Activated B cell treated with CpG ODN at 0.5 μM for 24 hours (primary cell): ENCODE results near the gene LCN12. TPM values are rescaled to one million over a fixed set of nuclear protein-coding genes. Genes with fewer than 3 reads are reported as not detected.
A peak's percentile ranks its signal among the peaks of the same experiment; 100 is the strongest.

Source experiments
- ATAC-seq: fragments of 200-7000 bp; cut with Tn5 transposase; one replicate; pipeline ENCODE4 v1.10.0; 2021; ENCODE audit warnings: low read depth, mild to moderate bottlenecking, moderate library complexity
- CTCF ChIA-PET: fragments of 350-600 bp; sonication (Branson Sonifier 250); formaldehyde crosslinking; loops from one replicate; lab custom pipeline; 2021; ENCODE audit warnings: antibody characterized with exemption; lab: Charles Lee
- POLR2A ChIA-PET: fragments of 350-600 bp; sonication (Branson Sonifier 250); formaldehyde crosslinking; loops from one replicate; lab custom pipeline; 2021; ENCODE audit warnings: antibody characterized with exemption; lab: Charles Lee
- DNase-seq: peaks from one replicate; pipeline ENCODE4 v3.0.0; 2022
- H3K27ac Mint-ChIP-seq: one replicate; pipeline ENCODE4 v1.8.0; 2020; ENCODE audit warnings: mixed read lengths
- H3K27me3 Mint-ChIP-seq: one replicate; pipeline ENCODE4 v1.8.0; 2021; ENCODE audit warnings: mixed read lengths
- H3K36me3 Mint-ChIP-seq: one replicate; pipeline ENCODE4 v1.8.0; 2021; ENCODE audit warnings: low read depth, mixed read lengths
- H3K4me1 Mint-ChIP-seq: one replicate; pipeline ENCODE4 v1.8.0; 2021; ENCODE audit warnings: mixed read lengths
- H3K4me3 Mint-ChIP-seq: one replicate; pipeline ENCODE4 v1.8.0; 2020; ENCODE audit warnings: mild to moderate bottlenecking, mixed read lengths
- H3K9me3 Mint-ChIP-seq: one replicate; pipeline ENCODE4 v1.8.0; 2020; ENCODE audit warnings: mixed read lengths
- intact Hi-C: fragments of 100-400 bp; cut with micrococcal nuclease; formaldehyde crosslinking; loops from one replicate; pipeline ENCODE4 v1.15.1; 2024
- total RNA-seq: library from RNA; stranded (reverse); gene quantifications from 2 replicates; pipeline ENCODE4 v1.2.3, GENCODE V29; 2022
- TF ChIP-seq, protein P1 (sequence below): fragments of 200-600 bp; IDR thresholded peaks from one replicate; pipeline ENCODE4 v1.8.0; 2022; ENCODE audit warnings: antibody characterized with exemption, mild to moderate bottlenecking

LCN12 gene, protein sequence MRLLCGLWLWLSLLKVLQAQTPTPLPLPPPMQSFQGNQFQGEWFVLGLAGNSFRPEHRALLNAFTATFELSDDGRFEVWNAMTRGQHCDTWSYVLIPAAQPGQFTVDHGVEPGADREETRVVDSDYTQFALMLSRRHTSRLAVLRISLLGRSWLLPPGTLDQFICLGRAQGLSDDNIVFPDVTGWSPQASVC
- 2.4 TPM in 2 replicates for total RNA-seq

DNA sequence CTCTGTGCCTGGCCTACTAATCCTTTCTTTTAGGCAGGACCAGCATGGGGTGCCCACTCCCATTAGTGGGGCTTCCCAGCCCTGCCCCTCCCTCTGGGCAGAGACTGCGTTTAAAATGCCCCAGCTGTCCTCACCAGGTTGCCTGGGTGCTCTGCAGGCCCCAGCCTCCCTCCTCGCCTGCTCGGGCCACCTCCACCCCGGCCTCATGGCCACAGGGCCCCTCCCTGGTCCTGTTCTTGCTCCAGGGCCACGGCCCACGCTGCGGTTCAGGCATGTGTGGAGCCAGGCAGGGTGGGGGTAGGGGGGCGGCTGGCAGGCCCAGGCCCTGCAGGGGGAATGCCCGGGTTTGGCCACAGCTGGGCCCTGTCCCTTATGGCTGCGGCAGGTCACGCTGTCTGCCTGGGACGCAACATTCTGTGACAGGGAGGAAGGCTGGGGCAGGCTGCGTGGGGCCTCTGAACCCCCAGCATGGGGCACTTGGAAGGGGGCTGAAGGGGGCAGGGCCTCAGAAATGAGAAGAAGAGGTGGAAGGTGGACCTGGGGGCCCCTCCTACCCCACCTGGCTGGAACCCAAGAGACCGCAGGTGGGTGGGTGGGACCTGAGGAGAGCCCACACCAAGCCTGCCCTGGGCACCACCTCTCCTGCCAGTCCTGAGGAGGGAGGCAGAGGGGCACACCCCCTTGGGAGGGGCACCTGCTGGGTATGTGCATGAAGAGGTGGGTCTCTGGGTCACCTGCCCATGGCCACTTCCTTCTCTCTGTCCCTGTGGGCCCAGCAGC lies at the start of gene LCN12:
TSS of gene LCN12 (plus strand) at position 733 of the 780 bp plus-strand sequence. CDS start 55 bp downstream, outside the sequence.
- TF ChIP-seq, protein P1, sequence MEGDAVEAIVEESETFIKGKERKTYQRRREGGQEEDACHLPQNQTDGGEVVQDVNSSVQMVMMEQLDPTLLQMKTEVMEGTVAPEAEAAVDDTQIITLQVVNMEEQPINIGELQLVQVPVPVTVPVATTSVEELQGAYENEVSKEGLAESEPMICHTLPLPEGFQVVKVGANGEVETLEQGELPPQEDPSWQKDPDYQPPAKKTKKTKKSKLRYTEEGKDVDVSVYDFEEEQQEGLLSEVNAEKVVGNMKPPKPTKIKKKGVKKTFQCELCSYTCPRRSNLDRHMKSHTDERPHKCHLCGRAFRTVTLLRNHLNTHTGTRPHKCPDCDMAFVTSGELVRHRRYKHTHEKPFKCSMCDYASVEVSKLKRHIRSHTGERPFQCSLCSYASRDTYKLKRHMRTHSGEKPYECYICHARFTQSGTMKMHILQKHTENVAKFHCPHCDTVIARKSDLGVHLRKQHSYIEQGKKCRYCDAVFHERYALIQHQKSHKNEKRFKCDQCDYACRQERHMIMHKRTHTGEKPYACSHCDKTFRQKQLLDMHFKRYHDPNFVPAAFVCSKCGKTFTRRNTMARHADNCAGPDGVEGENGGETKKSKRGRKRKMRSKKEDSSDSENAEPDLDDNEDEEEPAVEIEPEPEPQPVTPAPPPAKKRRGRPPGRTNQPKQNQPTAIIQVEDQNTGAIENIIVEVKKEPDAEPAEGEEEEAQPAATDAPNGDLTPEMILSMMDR = no peak
- no peak within 1 kb of the TSS for H3K4me3 Mint-ChIP-seq

DNA sequence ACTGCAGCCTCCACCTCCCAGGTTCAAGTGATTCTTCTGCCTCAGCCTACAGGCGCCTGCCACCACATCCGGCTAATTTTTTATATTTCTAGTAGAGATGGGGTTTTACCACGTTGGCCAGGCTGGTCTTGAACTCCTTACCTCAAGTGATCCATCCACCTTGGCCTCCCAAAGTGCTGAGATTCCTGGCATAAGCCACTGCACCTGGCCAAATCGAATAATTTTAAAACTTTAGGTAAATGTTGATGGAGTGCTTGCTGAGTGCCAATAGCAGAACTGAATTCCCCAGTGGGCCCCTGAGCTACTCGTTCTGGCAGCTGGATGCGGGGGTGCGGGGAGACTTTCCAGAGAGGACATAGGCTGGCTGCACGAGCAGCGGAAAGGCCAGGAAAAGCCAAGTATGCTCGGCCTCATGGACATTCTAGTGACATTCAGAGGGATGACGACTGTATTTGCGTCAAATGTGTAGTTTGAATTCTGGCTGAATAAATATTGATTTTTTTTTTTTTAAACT lies 49.0 kb upstream of the LCN12 start:
- Mint-ChIP-seq H3K36me3 (peaks cover 72% of the 10 kb centered on the region), H3K27me3 (no peaks in the 10 kb centered on the region), H3K9me3 (no peaks in the 10 kb centered on the region), H3K4me3 (no peak overlapping the region), H3K27ac (peak overlapping the region; percentile 95), H3K4me1 (peaks cover 65% of the 10 kb centered on the region)
- TF ChIP-seq, protein P1 = no peak
- POLR2A ChIA-PET = interaction anchor here (0.9 to 8.2 kb wide), 13 partner anchors 11 to 320 kb away, joined by 3 to 95 read pairs (median 9); partner anchors contain the start of genes AJM1, EDF1, FBXW5 and SSNA1
- intact Hi-C loops = loop anchor here (5.0 kb wide), 1 partner anchor 36 kb away; the partner anchor contains the start of gene EDF1
- no peak for ATAC-seq
- CTCF ChIA-PET = interaction anchor here (1.0 to 1.9 kb wide), 2 partner anchors 41 to 60 kb away, joined by 3 to 6 read pairs; partner anchors contain the start of genes C8G and FBXW5
- no peak for DNase-seq

More for the DNA sequence above, at the start of gene LCN12:
- ChIA-PET CTCF (interaction anchor here (0.9 kb wide), 1 partner anchor 20 kb away, joined by 3 read pairs; no protein-coding TSS in a partner anchor), POLR2A (interaction anchor here (0.7 kb wide), 1 partner anchor 49 kb away, joined by 3 read pairs; no protein-coding TSS in a partner anchor)
- DNase-seq (no peak), ATAC-seq (no peak)
- Mint-ChIP-seq H3K27ac (no peak within 1 kb of the TSS), H3K9me3 (no peaks in the 10 kb centered on the region), H3K36me3 (no peaks in the 10 kb centered on the region), H3K27me3 (no peaks in the 10 kb centered on the region), H3K4me1 (peaks cover 5% of the 10 kb centered on the region)
- intact Hi-C loops = no loop called here

DNA sequence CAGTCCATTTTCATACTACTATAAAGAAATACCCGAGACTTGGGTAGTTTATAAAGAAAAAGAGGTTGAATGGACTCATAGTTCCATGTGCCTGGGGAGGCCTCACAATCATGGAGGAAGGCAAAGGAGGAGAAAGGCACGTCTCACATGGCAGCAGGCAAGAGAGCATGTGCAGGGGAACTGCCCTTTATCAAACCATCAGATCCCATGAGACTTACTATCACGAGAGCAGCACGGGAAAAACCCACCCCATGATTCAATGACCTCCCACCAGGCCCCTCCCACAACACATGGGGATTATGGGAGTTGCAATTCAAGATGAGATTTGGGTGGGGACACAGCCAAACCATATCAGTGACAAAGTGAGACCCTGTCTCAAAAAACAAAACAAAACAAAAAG lies 45.8 kb upstream of the LCN12 start:
- Mint-ChIP-seq H3K4me1 (peaks cover 47% of the 10 kb centered on the region), H3K4me3 (no peak overlapping the region), H3K27ac (peak overlapping the region; percentile 74), H3K27me3 (no peaks in the 10 kb centered on the region), H3K36me3 (peaks cover 75% of the 10 kb centered on the region), H3K9me3 (no peaks in the 10 kb centered on the region)
- TF ChIP-seq, protein P1 = no peak
- ChIA-PET POLR2A (interaction anchor here (1.4 kb wide), 1 partner anchor 335 kb away, joined by 3 read pairs; the partner anchor contains the start of gene TUBB4B), CTCF (no interaction called here)
- ATAC-seq = no peak
- intact Hi-C loops = no loop called here
- DNase-seq = no peak

DNA sequence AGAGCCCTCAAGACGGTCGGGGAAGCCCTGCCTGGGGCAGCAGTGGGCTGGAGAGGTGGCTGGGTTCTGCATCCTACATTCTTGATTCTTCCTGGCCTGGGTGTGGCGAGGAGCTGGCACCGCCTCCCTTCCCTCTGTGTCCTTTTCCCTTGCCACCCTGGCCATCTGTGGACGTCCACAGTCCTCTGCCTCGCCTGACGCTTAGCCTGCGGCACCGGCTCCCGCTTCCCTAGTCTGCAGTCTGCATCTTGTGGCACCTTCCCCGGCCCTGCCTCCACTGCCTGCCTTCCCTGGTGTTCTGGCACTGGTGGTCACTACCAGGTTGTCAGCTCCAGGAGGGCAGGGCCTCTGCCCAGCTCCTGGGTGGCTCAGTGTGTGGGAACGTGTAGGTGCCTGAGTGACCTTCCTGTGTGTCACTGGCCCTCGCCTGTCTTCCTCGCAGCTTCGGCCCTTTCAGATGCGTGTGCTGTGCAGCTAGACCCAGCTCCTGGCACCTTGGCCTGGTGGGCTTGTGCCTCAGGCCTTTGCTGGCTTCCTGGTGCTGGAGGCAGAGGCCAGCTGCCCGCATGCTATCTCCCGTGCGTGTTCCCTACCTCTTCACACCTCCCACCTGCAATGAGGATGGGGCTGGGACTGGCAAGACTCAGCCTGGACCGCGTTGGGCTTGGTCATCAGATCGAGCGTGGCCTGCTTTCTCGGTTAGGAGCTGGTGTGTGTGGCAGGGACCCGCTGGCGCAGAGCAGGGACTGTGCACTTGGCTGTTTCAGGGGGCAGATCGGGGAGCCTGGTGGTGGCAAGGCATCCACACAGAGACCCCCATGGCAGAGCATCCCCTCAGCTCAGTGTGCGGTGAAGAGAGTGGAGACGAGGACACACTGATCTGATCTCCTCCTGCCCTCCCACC lies 44.8 kb upstream of the LCN12 start:
- H3K4me1 Mint-ChIP-seq = peaks cover 37% of the 10 kb centered on the region
- no peak for DNase-seq
- peaks cover 69% of the 10 kb centered on the region for H3K36me3 Mint-ChIP-seq
- no peak for ATAC-seq
- H3K9me3 Mint-ChIP-seq = no peaks in the 10 kb centered on the region
- CTCF ChIA-PET = no interaction called here
- TF ChIP-seq, protein P1 = no peak
- H3K4me3 Mint-ChIP-seq = no peak overlapping the region
- H3K27ac Mint-ChIP-seq = peak overlapping the region; percentile 74
- H3K27me3 Mint-ChIP-seq = no peaks in the 10 kb centered on the region
- intact Hi-C loops = no loop called here
- POLR2A ChIA-PET = interaction anchor here (0.6 to 1.7 kb wide), 3 partner anchors 14 to 179 kb away, joined by 3 to 7 read pairs (median 3); partner anchors contain the start of gene TRAF2
